Transverse colon (tissue), 4 donors: Measurements from ENCODE around the gene ARHGAP10.

ENCODE experiments used
- CTCF ChIP-seq, 5 experiments: fragments of 200-600 bp in 3 of 5; fragments of 450-650 bp in 2 of 5; sonication (generic) in 3 of 5; IDR thresholded peaks; 1 replicate in 2 of 5; 2 replicates in 3 of 5; pipeline ENCODE4 v1.5.1; 2016 to 2017; ENCODE audit warnings: antibody characterized with exemption in 5 of 5, inconsistent platforms in 3 of 5, mild to moderate bottlenecking in 2 of 5, moderate library complexity in 1 of 5
- EP300 ChIP-seq: sonication (generic); formaldehyde crosslinking; IDR thresholded peaks from one replicate; pipeline ENCODE4 v1.6.1; 2017; ENCODE audit warnings: antibody characterized with exemption, low read depth
- POLR2A ChIP-seq: fragments of 450-650 bp; IDR thresholded peaks from one replicate; pipeline ENCODE4 v1.6.1; 2016; ENCODE audit warnings: antibody characterized with exemption, mild to moderate bottlenecking, moderate library complexity
- POLR2AphosphoS5 ChIP-seq, 3 donors: sonication (generic); formaldehyde crosslinking; IDR thresholded peaks; one replicate each; pipeline ENCODE4 v1.6.1; 2016; ENCODE audit warnings: antibody characterized with exemption in 3 of 3

GRCh38 chr4:148030193-148030873 lies 298.4 kb downstream of the ARHGAP10 start:
- no peak for TF ChIP-seq POLR2A
- TF ChIP-seq CTCF (IDR thresholded peaks at IDR 0.05): no peak
- peak in 1 of 3 donors; percentile 26 for TF ChIP-seq POLR2AphosphoS5 (IDR thresholded peaks at IDR 0.05)
- no peak for TF ChIP-seq EP300
